Osteocyte (in vitro differentiated cells): ENCODE measurements around the gene AGXT2. TPM values are rescaled to one million over a fixed set of nuclear protein-coding genes. Genes with fewer than 3 reads are reported as not detected.

Source experiments
- DNase-seq: peaks from one replicate; pipeline ENCODE4 v3.0.0; 2021; ENCODE audit warnings: mixed read lengths; ENCODE audit not compliant: unreplicated experiment; ENCODE audit errors: extremely low spot score
- H3K27ac Mint-ChIP-seq: one replicate; pipeline ENCODE4 v1.8.0; 2021; ENCODE audit warnings: mild to moderate bottlenecking, mixed read lengths; ENCODE audit not compliant: unreplicated experiment
- H3K27me3 Mint-ChIP-seq: one replicate; pipeline ENCODE4 v1.8.0; 2021; ENCODE audit warnings: mixed read lengths; ENCODE audit not compliant: unreplicated experiment
- H3K36me3 Mint-ChIP-seq: one replicate; pipeline ENCODE4 v1.8.0; 2021; ENCODE audit warnings: mixed read lengths; ENCODE audit not compliant: unreplicated experiment
- H3K4me1 Mint-ChIP-seq: one replicate; pipeline ENCODE4 v1.8.0; 2021; ENCODE audit warnings: mixed read lengths; ENCODE audit not compliant: unreplicated experiment
- H3K4me3 Mint-ChIP-seq: one replicate; pipeline ENCODE4 v1.8.0; 2021; ENCODE audit warnings: mild to moderate bottlenecking, moderate library complexity, mixed read lengths; ENCODE audit not compliant: unreplicated experiment
- H3K9me3 Mint-ChIP-seq: one replicate; pipeline ENCODE4 v1.8.0; 2021; ENCODE audit warnings: mixed read lengths; ENCODE audit not compliant: unreplicated experiment
- CTCF ChIP-seq: fragments of 200-600 bp; sonication (generic); IDR thresholded peaks from 2 replicates; pipeline ENCODE4 v1.5.0; 2021; ENCODE audit warnings: antibody characterized with exemption, mild to moderate bottlenecking, moderate library complexity
- total RNA-seq: library from RNA; stranded (reverse); gene quantifications from 2 replicates; pipeline ENCODE4 v1.2.1, GENCODE V29; 2021

AGXT2 gene
- total RNA-seq, 1 donor from 2014 or later: not detected

GRCh38 chr5:35058374-35058788 is 10.6 kb upstream of the AGXT2 start:
- Mint-ChIP-seq H3K27me3 (peaks cover 48% of the 10 kb centered on the region), H3K36me3 (no peaks in the 10 kb centered on the region), H3K4me1 (no peaks in the 10 kb centered on the region), H3K4me3 (no peak overlapping the region), H3K27ac (no peak overlapping the region), H3K9me3 (no peaks in the 10 kb centered on the region)
- TF ChIP-seq CTCF: no peak
- DNase-seq: no peak

DNA sequence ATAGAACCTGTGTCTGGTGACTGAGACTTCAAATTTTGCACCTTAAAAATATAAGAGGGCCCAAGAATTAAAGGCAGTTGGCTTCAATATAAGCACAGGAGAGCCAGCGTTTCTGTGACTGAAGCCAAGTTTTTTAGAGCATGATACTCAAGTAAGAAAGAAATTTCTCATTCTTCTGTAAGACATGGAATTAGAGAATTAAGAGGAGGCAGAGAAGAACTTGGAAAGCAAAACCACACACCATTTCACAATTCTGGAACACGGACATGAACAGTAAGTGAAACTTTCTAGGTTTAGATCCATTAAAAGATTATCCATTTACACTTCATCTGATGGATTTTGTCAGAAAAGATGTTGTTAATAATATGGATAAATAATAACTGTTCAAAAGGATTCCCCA is 8.9 kb upstream of the AGXT2 start:
- no peaks in the 10 kb centered on the region for H3K4me1 Mint-ChIP-seq
- TF ChIP-seq CTCF: no peak
- no peak overlapping the region for H3K4me3 Mint-ChIP-seq
- peaks cover 48% of the 10 kb centered on the region for H3K27me3 Mint-ChIP-seq
- DNase-seq: no peak
- H3K9me3 Mint-ChIP-seq: no peaks in the 10 kb centered on the region
- H3K27ac Mint-ChIP-seq: no peak overlapping the region
- H3K36me3 Mint-ChIP-seq: no peaks in the 10 kb centered on the region

DNA sequence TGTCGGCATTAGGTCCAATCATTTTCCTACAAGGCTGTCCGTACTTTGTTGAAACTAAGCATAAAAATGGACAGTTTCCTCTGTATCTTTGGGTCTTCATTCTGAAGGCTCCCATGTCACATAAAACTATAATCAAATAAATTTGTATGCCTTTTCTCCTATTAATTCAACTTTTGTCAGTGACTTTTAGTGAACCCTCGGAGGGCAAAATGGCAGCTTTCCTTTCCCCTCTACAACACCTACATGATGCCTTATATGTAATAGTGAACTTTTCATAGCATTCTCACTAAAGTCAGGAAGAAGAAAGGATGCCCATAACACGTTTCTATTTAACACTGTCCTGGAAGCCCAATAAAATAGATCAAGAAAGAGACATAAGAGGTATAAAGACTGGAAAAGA is 5.1 kb upstream of the AGXT2 start:
- H3K9me3 Mint-ChIP-seq: no peaks in the 10 kb centered on the region
- DNase-seq: no peak
- H3K36me3 Mint-ChIP-seq: no peaks in the 10 kb centered on the region
- H3K4me3 Mint-ChIP-seq: no peak overlapping the region
- H3K4me1 Mint-ChIP-seq: no peaks in the 10 kb centered on the region
- no peak overlapping the region for H3K27ac Mint-ChIP-seq
- peaks cover 44% of the 10 kb centered on the region for H3K27me3 Mint-ChIP-seq
- no peak for TF ChIP-seq CTCF

- H3K36me3 Mint-ChIP-seq: no peaks in the 10 kb centered on the region
- H3K4me1 Mint-ChIP-seq: no peaks in the 10 kb centered on the region
- H3K9me3 Mint-ChIP-seq: no peaks in the 10 kb centered on the region
- DNase-seq: no peak
- H3K4me3 Mint-ChIP-seq: no peak overlapping the region
- peaks cover 26% of the 10 kb centered on the region for H3K27me3 Mint-ChIP-seq
- H3K27ac Mint-ChIP-seq: no peak overlapping the region
- no peak for TF ChIP-seq CTCF
Observed at GRCh38 chr5:35050541-35051126, 2.9 kb upstream of the AGXT2 start.

DNA sequence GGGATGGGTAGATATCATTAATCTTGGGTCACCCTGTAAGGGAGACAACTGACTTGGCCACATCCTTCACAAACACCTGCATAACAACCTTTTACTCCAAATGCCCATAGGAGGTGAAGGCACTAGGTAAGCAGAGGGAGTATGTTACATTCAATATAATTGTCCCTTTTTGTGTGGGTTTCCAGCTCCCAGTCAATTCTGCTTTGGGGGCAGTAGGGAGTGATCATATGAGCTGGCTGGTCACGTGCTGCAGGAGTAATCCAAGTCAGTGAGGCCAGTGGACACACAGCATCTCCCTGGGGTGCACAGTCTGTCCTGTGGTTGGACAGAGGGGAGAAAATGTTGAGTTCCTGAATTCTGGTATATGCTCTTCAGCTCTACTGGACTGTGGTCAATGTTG is 1.2 kb upstream of the AGXT2 start:
- no peaks in the 10 kb centered on the region for H3K4me1 Mint-ChIP-seq
- no peaks in the 10 kb centered on the region for H3K36me3 Mint-ChIP-seq
- TF ChIP-seq CTCF: no peak
- peaks cover 18% of the 10 kb centered on the region for H3K27me3 Mint-ChIP-seq
- H3K27ac Mint-ChIP-seq: no peak overlapping the region
- no peak for DNase-seq
- no peaks in the 10 kb centered on the region for H3K9me3 Mint-ChIP-seq
- H3K4me3 Mint-ChIP-seq: no peak overlapping the region
